Measurements from ENCODE around the gene CLDN22.

DNA sequence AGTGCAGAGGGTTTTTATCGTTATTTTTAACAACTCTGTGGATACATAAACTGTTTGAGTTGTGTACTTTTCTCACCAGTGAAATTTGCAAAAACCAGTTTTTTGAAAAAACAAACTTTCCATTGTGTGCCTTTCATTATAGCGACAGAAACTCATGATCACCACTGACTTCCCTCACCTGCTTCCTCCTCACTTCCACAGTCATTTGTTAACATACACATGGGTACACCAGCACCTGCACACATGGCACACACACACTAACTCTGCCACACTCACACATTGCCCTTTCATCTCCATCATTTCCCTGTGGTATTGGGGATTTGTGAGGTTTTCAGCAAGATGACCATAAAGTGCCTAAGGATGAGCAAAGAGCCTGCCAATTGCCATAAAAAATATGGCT, 20.6 kb downstream of the CLDN22 start:
- no peak for TF ChIP-seq CTCF (IDR thresholded peaks at IDR 0.05)
- no peak for TF ChIP-seq POLR2A (IDR thresholded peaks at IDR 0.05)
- no peak for TF ChIP-seq EP300 (IDR thresholded peaks at IDR 0.05)
- no peak for TF ChIP-seq POLR2AphosphoS5 (IDR thresholded peaks at IDR 0.05)

Measured in upper lobe of left lung (tissue), 4 donors.